H9 (cell line): Measurements from ENCODE around the gene SKP2. TPM values are rescaled to one million over a fixed set of nuclear protein-coding genes. Genes with fewer than 3 reads are reported as not detected.

Experiments used
- DNase-seq: peaks from one replicate; pipeline ENCODE4 v3.0.0-alpha.2; 2017
- H2AFZ ChIP-seq: one replicate; pipeline ENCODE4 v1.6.1; 2013; ENCODE audit warnings: mild to moderate bottlenecking, low read length, control low read depth, moderate library complexity
- H2AK5ac ChIP-seq: 2 replicates; pipeline ENCODE4 v1.6.1; 2013; ENCODE audit warnings: low read length, control low read depth, mixed read lengths; ENCODE audit not compliant: insufficient read length
- H2BK120ac ChIP-seq: one replicate; pipeline ENCODE4 v1.6.1; 2013; ENCODE audit warnings: low read depth, mild to moderate bottlenecking, low read length, control low read depth, inconsistent platforms; ENCODE audit not compliant: poor library complexity, severe bottlenecking
- H2BK12ac ChIP-seq: 2 replicates; pipeline ENCODE4 v1.6.1; 2013; ENCODE audit warnings: low read length, control low read depth, mixed read lengths, low read depth; ENCODE audit not compliant: insufficient read length
- H2BK15ac ChIP-seq: 2 replicates; pipeline ENCODE4 v1.6.1; 2013; ENCODE audit warnings: low read depth, low read length, control low read depth
- H2BK20ac ChIP-seq: one replicate; pipeline ENCODE4 v1.6.1; 2013; ENCODE audit warnings: low read depth, mild to moderate bottlenecking, low read length, control low read depth, inconsistent platforms; ENCODE audit not compliant: poor library complexity, severe bottlenecking
- H2BK5ac ChIP-seq: 2 replicates; pipeline ENCODE4 v1.6.1; 2013; ENCODE audit warnings: low read length, control low read depth, mixed read lengths; ENCODE audit not compliant: insufficient read length
- H3K14ac ChIP-seq: 2 replicates; pipeline ENCODE4 v1.6.1; 2013; ENCODE audit warnings: low read length, control low read depth; ENCODE audit not compliant: insufficient read depth
- H3K18ac ChIP-seq: 2 replicates; pipeline ENCODE4 v1.6.1; 2013; ENCODE audit warnings: low read depth, mild to moderate bottlenecking, mixed read lengths, low read length, control low read depth; ENCODE audit not compliant: insufficient read length
- H3K23ac ChIP-seq: 2 replicates; pipeline ENCODE4 v1.6.1; 2013; ENCODE audit warnings: low read length, control low read depth, mixed read lengths, low read depth; ENCODE audit not compliant: insufficient read length
- H3K23me2 ChIP-seq: 2 replicates; pipeline ENCODE4 v1.6.1; 2013; ENCODE audit warnings: low read depth, mild to moderate bottlenecking, mixed read lengths, low read length, control low read depth; ENCODE audit not compliant: insufficient read length, poor library complexity, severe bottlenecking
- H3K27ac ChIP-seq: 2 replicates; pipeline ENCODE4 v1.5.1; 2013; ENCODE audit warnings: low read length, control low read depth, mixed read lengths, low read depth; ENCODE audit not compliant: insufficient read length
- H3K27me3 ChIP-seq: 2 replicates; pipeline ENCODE4 v1.6.1; 2013; ENCODE audit warnings: low read length, control low read depth, inconsistent platforms; ENCODE audit not compliant: insufficient read depth
- H3K4ac ChIP-seq: 2 replicates; pipeline ENCODE4 v1.6.1; 2013; ENCODE audit warnings: low read depth, mild to moderate bottlenecking, control low read depth, inconsistent platforms, low read length, moderate library complexity
- H3K4me1 ChIP-seq: 2 replicates; pipeline ENCODE4 v1.6.1; 2013; ENCODE audit warnings: low read length, control low read depth, inconsistent platforms; ENCODE audit not compliant: insufficient read depth
- H3K4me2 ChIP-seq: 2 replicates; pipeline ENCODE4 v1.6.1; 2013; ENCODE audit warnings: low read length, control low read depth, mixed read lengths; ENCODE audit not compliant: insufficient read length, insufficient read depth
- H3K56ac ChIP-seq: 2 replicates; pipeline ENCODE4 v1.6.1; 2013; ENCODE audit warnings: low read depth, mild to moderate bottlenecking, mixed read lengths, low read length, control low read depth; ENCODE audit not compliant: insufficient read length
- H3K79me1 ChIP-seq: 2 replicates; pipeline ENCODE4 v1.6.1; 2013; ENCODE audit warnings: low read depth, mild to moderate bottlenecking, moderate library complexity, low read length, control low read depth, inconsistent platforms; ENCODE audit not compliant: insufficient read depth, poor library complexity, severe bottlenecking
- H3K79me2 ChIP-seq: 2 replicates; pipeline ENCODE4 v1.6.1; 2013; ENCODE audit warnings: low read length, control low read depth, inconsistent platforms; ENCODE audit not compliant: insufficient read depth
- H3K9ac ChIP-seq: 2 replicates; pipeline ENCODE4 v1.6.1; 2013; ENCODE audit warnings: low read length, control low read depth, mixed read lengths; ENCODE audit not compliant: insufficient read length; ENCODE audit errors: extremely low read depth
- H3K9me3 ChIP-seq: one replicate; pipeline ENCODE4 v1.6.1; 2013; ENCODE audit warnings: low read depth, low read length, inconsistent platforms; ENCODE audit not compliant: control insufficient read depth
- H3T11ph ChIP-seq: one replicate; pipeline ENCODE4 v1.6.1; 2013; ENCODE audit warnings: mild to moderate bottlenecking, low read length, control low read depth, inconsistent platforms
- H4K20me1 ChIP-seq: one replicate; pipeline ENCODE4 v1.6.1; 2013; ENCODE audit not compliant: control insufficient read depth, insufficient read length, insufficient read depth
- H4K5ac ChIP-seq: 2 replicates; pipeline ENCODE4 v1.6.1; 2013; ENCODE audit warnings: low read depth, mild to moderate bottlenecking, mixed read lengths, low read length, control low read depth; ENCODE audit not compliant: insufficient read length
- H4K8ac ChIP-seq: replicated peaks from 2 replicates; pipeline ENCODE4 v1.6.1; 2013; ENCODE audit warnings: low read length, control low read depth, mixed read lengths, low read depth; ENCODE audit not compliant: insufficient read length
- H4K91ac ChIP-seq: 2 replicates; pipeline ENCODE4 v1.6.1; 2013; ENCODE audit warnings: low read depth, mild to moderate bottlenecking, moderate library complexity, mixed read lengths, low read length, control low read depth; ENCODE audit not compliant: insufficient read length
- H3K27ac Mint-ChIP-seq, 3 experiments: 2 replicates in 2 of 3; 3 replicates in 1 of 3; pipeline ENCODE4 v1.8.0; 2020 to 2021; ENCODE audit warnings: mixed read lengths in 3 of 3, mild to moderate bottlenecking in 1 of 3, moderate library complexity in 1 of 3
- H3K27me3 Mint-ChIP-seq: 2 replicates; pipeline ENCODE4 v1.8.0; 2021; ENCODE audit warnings: low read depth, mild to moderate bottlenecking, moderate library complexity, mixed read lengths
- H3K36me3 Mint-ChIP-seq, 3 experiments: 2 replicates in 2 of 3; 3 replicates in 1 of 3; pipeline ENCODE4 v1.8.0; 2020 to 2021; ENCODE audit warnings: low read depth in 3 of 3, mixed read lengths in 3 of 3; ENCODE audit not compliant: insufficient read depth in 1 of 3
- H3K4me1 Mint-ChIP-seq, 2 experiments: 2 replicates each; pipeline ENCODE4 v1.8.0; 2020; ENCODE audit warnings: mixed read lengths in 2 of 2
- H3K4me3 Mint-ChIP-seq, 2 experiments: 2 replicates in 1 of 2; 3 replicates in 1 of 2; pipeline ENCODE4 v1.8.0; 2020 to 2021; ENCODE audit warnings: mild to moderate bottlenecking in 2 of 2, mixed read lengths in 2 of 2, moderate library complexity in 1 of 2
- H3K9me3 Mint-ChIP-seq, 2 experiments: 2 replicates in 1 of 2; 3 replicates in 1 of 2; pipeline ENCODE4 v1.8.0; 2020; ENCODE audit warnings: mild to moderate bottlenecking in 2 of 2, mixed read lengths in 2 of 2, moderate library complexity in 1 of 2
- CTCF ChIP-seq: fragments of 200-600 bp; sonication (generic); conservative IDR thresholded peaks from 3 replicates; pipeline ENCODE4 v1.8.0; 2021; ENCODE audit warnings: antibody characterized with exemption, mild to moderate bottlenecking
- WGBS: extraction: QIAGEN DNeasy Blood & Tissue Kit; methylation state at CpG from one replicate; pipeline ENCODE4 v1.1.7; 2013; ENCODE audit warnings: missing lambda C conversion rate, low lambda C conversion rate, mixed read lengths; ENCODE audit not compliant: insufficient read length; ENCODE audit errors: extremely low coverage; 5-methylcytosine and 5-hydroxymethylcytosine counted together
- total RNA-seq: library from RNA; stranded (reverse); gene quantifications from 2 replicates; pipeline ENCODE4 v1.2.1, GENCODE V29; 2021

SKP2 gene
- total RNA-seq, 1 experiment from 2014 or later, result 103 TPM

- Histone ChIP-seq H4K20me1 (no peaks in the 10 kb centered on the region), H3K56ac (no peak overlapping the region), H4K91ac (no peak overlapping the region), H3K27ac (no peak overlapping the region), H3K4ac (no peak overlapping the region), H3K23ac (no peak overlapping the region), H2BK15ac (no peak overlapping the region), H3K4me2 (no peak overlapping the region), H2BK20ac (no peak overlapping the region), H4K8ac (no peak overlapping the region), H4K5ac (no peak overlapping the region), H3K18ac (no peak overlapping the region), H3K14ac (no peak overlapping the region), H2AK5ac (no peak overlapping the region), H2BK5ac (no peak overlapping the region), H2BK12ac (no peak overlapping the region), H3K27me3 (no peaks in the 10 kb centered on the region), H3K23me2 (no peaks in the 10 kb centered on the region), H3K9ac (no peak overlapping the region), H3K4me1 (no peaks in the 10 kb centered on the region), H3K9me3 (no peaks in the 10 kb centered on the region), H2BK120ac (no peak overlapping the region), H3K79me1 (no peaks in the 10 kb centered on the region), H3T11ph (no peak overlapping the region), H3K79me2 (no peaks in the 10 kb centered on the region), H2AFZ (no peak overlapping the region)
- no peak for DNase-seq
- TF ChIP-seq CTCF, result no peak
- H3K27me3 Mint-ChIP-seq, result no peaks in the 10 kb centered on the region
- H3K27ac Mint-ChIP-seq, result no peak overlapping the region
- no peak overlapping the region for H3K4me3 Mint-ChIP-seq
- no peaks in the 10 kb centered on the region; a peak in 1 of 7 replicates for H3K36me3 Mint-ChIP-seq
- H3K4me1 Mint-ChIP-seq, result peaks cover 6 to 9% of the 10 kb centered on the region in 2 experiments
- WGBS, result no CpG with 5 or more reads among the region's 7 CpGs
- H3K9me3 Mint-ChIP-seq, result no peaks in the 10 kb centered on the region
Measured at GRCh38 chr5:36228505-36228904, 76.6 kb downstream of the SKP2 start.
